Nephron (organoid): ENCODE results near the gene SYNE2.

Experiments used
- H3K27ac Mint-ChIP-seq, 3 experiments: 2 replicates each; pipeline ENCODE4 v1.8.0; 2020; ENCODE audit warnings: mixed read lengths in 3 of 3, mild to moderate bottlenecking in 2 of 3, moderate library complexity in 1 of 3
- H3K27me3 Mint-ChIP-seq: 2 replicates; pipeline ENCODE4 v1.8.0; 2021; ENCODE audit warnings: low read depth, mild to moderate bottlenecking, moderate library complexity, mixed read lengths
- H3K36me3 Mint-ChIP-seq: 2 replicates; pipeline ENCODE4 v1.8.0; 2020; ENCODE audit warnings: low read depth, mixed read lengths
- H3K4me1 Mint-ChIP-seq: 2 replicates; pipeline ENCODE4 v1.8.0; 2020; ENCODE audit warnings: mixed read lengths
- H3K4me3 Mint-ChIP-seq, 3 experiments: 2 replicates each; pipeline ENCODE4 v1.8.0; 2020; ENCODE audit warnings: mild to moderate bottlenecking in 3 of 3, mixed read lengths in 3 of 3, moderate library complexity in 2 of 3
- H3K9me3 Mint-ChIP-seq: 2 replicates; pipeline ENCODE4 v1.8.0; 2020; ENCODE audit warnings: mixed read lengths
- TF ChIP-seq, protein P1 (sequence below), 3 experiments: fragments of 200-600 bp; sonication (generic); IDR thresholded peaks; one replicate each; pipeline ENCODE4 v1.5.0; 2021; ENCODE audit warnings: antibody characterized with exemption in 3 of 3; ENCODE audit not compliant: unreplicated experiment in 3 of 3

Gene SYNE2

DNA sequence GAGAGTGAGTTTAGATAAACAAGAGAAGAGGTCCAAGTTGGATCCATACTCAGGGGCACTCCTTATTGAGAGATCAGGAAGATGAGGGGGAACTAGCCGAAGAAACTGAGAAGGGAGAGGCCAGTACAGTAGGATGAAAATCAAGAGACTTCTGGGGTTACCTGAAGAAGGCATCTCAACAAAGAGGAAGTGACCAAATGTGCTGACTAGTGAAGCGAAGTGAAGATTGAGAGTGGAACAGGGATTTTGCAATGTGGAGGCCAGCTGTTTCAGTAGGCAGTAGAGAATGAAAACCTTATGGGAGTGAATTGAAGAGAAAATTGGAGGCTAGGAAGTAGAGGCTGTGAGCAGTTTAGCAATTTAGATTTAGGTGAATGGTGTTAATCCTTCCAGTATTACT, 153.0 kb downstream of the SYNE2 start:
- no peak overlapping the region for H3K4me3 Mint-ChIP-seq
- H3K27ac Mint-ChIP-seq, result no peak overlapping the region
- TF ChIP-seq, protein P1, sequence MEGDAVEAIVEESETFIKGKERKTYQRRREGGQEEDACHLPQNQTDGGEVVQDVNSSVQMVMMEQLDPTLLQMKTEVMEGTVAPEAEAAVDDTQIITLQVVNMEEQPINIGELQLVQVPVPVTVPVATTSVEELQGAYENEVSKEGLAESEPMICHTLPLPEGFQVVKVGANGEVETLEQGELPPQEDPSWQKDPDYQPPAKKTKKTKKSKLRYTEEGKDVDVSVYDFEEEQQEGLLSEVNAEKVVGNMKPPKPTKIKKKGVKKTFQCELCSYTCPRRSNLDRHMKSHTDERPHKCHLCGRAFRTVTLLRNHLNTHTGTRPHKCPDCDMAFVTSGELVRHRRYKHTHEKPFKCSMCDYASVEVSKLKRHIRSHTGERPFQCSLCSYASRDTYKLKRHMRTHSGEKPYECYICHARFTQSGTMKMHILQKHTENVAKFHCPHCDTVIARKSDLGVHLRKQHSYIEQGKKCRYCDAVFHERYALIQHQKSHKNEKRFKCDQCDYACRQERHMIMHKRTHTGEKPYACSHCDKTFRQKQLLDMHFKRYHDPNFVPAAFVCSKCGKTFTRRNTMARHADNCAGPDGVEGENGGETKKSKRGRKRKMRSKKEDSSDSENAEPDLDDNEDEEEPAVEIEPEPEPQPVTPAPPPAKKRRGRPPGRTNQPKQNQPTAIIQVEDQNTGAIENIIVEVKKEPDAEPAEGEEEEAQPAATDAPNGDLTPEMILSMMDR (IDR thresholded peaks at IDR 0.05; ENCODE audit: unreplicated experiment in 3 of 3), result no peak
- H3K9me3 Mint-ChIP-seq, result no peaks in the 10 kb centered on the region
- peaks cover 47% of the 10 kb centered on the region for H3K36me3 Mint-ChIP-seq
- no peaks in the 10 kb centered on the region for H3K27me3 Mint-ChIP-seq
- H3K4me1 Mint-ChIP-seq, result no peaks in the 10 kb centered on the region

DNA sequence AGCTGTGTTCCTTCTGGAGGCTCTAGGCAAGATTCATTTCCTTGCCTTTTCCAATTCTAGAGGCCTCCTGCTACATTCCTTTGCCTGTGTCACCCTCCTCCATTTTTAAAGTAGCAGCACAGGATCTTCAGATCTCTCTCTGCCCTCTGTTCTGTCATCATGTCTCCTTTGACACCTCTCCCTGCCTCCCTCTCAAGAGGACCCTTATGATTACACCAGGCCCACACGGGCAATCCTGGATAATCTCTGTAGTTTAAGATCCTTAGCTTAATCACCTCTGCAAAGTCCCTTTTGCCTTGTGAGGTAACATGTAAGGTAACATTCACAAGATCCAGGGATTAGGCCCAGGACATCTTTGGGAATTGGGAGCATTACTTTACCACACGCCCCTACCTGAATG, 155.2 kb downstream of the SYNE2 start:
- no peaks in the 10 kb centered on the region for H3K27me3 Mint-ChIP-seq
- TF ChIP-seq, protein P1 (IDR thresholded peaks at IDR 0.05; ENCODE audit: unreplicated experiment in 3 of 3), result no peak
- no peak overlapping the region for H3K4me3 Mint-ChIP-seq
- no peaks in the 10 kb centered on the region for H3K9me3 Mint-ChIP-seq
- H3K4me1 Mint-ChIP-seq, result no peaks in the 10 kb centered on the region
- no peak overlapping the region for H3K27ac Mint-ChIP-seq
- H3K36me3 Mint-ChIP-seq, result peaks cover 38% of the 10 kb centered on the region

DNA sequence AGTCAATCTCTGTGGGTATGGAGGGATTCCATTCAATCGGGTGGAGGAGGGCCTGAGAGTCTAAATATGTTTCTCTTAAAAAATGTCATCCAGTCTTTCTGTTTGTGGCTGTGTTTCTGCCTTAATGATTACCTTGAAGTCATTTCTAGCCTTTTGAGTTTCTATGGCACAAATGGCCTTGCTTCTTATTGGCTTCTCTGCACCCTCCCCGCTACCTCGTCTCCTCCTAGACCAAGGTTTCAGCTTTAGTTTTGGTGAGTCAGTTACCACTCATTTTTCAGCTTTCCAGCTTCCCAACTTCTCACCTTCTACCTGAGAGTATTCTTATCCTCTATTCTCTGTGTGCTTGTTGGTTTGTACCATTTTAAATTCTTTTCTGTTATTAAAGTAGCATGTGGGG, 159.2 kb downstream of the SYNE2 start:
- Mint-ChIP-seq H3K9me3 (peaks cover 12% of the 10 kb centered on the region), H3K27me3 (no peaks in the 10 kb centered on the region), H3K36me3 (peaks cover 37% of the 10 kb centered on the region), H3K27ac (no peak overlapping the region), H3K4me1 (no peaks in the 10 kb centered on the region), H3K4me3 (no peak overlapping the region)
- TF ChIP-seq, protein P1 (IDR thresholded peaks at IDR 0.05; ENCODE audit: unreplicated experiment in 3 of 3), result no peak

DNA sequence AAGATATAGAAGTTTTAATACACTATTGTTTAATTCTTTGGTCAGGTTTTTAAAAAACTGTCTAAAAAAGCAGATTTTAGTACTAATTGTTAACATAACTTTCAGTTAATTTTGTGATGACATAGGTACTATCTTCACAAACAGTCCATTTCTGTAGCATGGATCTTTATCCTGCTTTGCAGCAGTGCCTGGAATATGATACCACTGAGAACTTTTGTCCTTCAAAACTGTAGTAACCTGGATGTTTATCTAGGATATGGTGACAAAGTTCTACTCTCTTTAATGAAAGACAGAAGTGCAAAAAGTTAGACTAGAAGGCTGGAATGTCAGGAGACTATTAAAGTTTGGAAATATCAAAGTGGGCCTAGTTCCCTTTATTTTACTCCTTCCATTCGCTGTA, 159.9 kb downstream of the SYNE2 start:
- no peaks in the 10 kb centered on the region for H3K27me3 Mint-ChIP-seq
- TF ChIP-seq, protein P1 (IDR thresholded peaks at IDR 0.05; ENCODE audit: unreplicated experiment in 3 of 3), result no peak
- H3K36me3 Mint-ChIP-seq, result peaks cover 40% of the 10 kb centered on the region
- H3K27ac Mint-ChIP-seq, result no peak overlapping the region
- H3K4me3 Mint-ChIP-seq, result no peak overlapping the region
- H3K4me1 Mint-ChIP-seq, result no peaks in the 10 kb centered on the region
- H3K9me3 Mint-ChIP-seq, result peaks cover 12% of the 10 kb centered on the region

DNA sequence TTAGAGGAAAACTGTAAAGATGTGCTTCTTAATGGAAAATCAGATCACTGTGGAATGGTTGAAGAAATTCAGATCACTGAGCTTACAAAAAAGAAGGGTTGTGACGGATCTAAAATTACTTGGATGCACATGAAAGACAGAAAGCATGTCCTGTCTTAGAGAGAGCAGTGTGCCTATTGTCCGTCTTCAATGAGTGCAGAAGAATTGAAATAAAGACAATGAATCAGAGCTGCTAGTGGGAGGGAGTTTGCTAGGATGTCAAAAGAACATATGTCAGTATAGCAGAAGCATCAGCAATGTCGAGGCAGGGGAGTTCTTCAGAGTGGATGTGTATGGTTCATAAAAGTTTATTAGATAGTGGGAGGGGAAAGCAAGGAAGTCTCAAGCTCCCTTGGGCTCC, 172.7 kb downstream of the SYNE2 start:
- Mint-ChIP-seq H3K36me3 (peaks cover 59% of the 10 kb centered on the region), H3K4me3 (no peak overlapping the region), H3K27me3 (no peaks in the 10 kb centered on the region), H3K9me3 (no peaks in the 10 kb centered on the region), H3K4me1 (no peaks in the 10 kb centered on the region), H3K27ac (no peak overlapping the region)
- TF ChIP-seq, protein P1 (IDR thresholded peaks at IDR 0.05; ENCODE audit: unreplicated experiment in 3 of 3), result no peak

DNA sequence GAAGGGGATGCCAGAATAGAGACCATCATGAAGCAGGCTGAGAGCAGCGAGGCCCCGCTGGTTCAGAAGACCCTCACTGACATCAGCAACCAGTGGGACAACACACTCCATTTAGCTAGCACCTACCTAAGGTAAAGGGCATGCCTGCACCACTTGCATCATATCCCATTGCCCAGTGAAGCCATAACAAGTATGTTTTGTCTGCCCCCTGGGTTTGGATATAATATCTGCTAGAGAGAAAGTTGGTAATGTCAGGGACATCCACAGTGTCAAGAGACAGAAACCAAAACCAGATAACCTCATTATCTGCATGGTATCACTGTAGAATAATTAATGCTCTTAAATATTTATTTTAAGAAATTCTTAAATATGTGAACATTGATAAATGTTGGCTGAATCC, 173.8 kb downstream of the SYNE2 start:
- no peaks in the 10 kb centered on the region for H3K9me3 Mint-ChIP-seq
- no peak overlapping the region for H3K4me3 Mint-ChIP-seq
- TF ChIP-seq, protein P1 (IDR thresholded peaks at IDR 0.05; ENCODE audit: unreplicated experiment in 3 of 3), result no peak
- H3K36me3 Mint-ChIP-seq, result peaks cover 58% of the 10 kb centered on the region
- H3K27me3 Mint-ChIP-seq, result no peaks in the 10 kb centered on the region
- H3K4me1 Mint-ChIP-seq, result no peaks in the 10 kb centered on the region
- H3K27ac Mint-ChIP-seq, result no peak overlapping the region
